ENCODE measurements around the gene C14orf180. TPM values are rescaled to one million over a fixed set of nuclear protein-coding genes. Genes with fewer than 3 reads are reported as not detected.
A peak's percentile ranks its signal among the peaks of the same experiment; 100 is the strongest.

C14orf180 gene
- total RNA-seq, 6 experiments from 2014 or later: 0.35 to 4.0 (median 1.9) TPM

DNA sequence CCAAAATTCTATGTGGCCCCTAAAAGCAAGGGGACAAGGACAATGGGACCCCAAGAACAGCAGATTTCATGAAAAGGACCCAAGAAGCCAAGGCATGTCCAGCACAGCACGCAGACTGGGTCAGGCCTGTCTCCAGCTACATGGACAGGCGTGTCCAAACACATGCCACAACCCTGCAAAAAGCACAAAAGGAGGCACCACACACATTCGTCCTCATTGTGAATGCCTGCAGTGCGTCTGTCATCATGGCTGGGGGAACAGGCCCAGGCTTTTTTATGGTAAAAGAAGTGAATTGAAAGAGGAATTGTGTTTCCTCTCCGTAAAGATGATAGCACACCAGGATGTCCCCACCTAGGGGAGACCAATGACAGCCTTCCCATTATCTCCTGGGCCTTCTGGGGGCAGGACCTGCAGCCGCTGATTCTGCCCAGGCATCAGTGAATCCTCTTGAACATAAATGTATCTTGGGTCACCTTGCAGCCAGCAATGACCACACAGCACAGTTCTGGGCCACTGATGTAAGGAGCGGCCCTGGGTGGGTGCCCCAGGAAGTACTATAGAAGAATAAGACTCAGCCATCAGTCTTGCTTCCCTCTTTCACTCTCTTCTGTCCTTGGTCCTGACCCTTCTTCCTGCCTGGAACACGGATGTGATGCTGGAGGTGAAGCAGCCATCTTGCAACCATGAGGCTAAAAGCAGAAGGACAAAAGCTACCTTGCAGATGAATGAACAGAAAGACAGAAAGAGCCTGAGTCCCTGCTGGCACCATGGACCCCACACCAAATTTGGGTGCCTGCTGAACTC, 29.8 kb upstream of the C14orf180 start:
- Histone ChIP-seq H3K36me3 (no peaks in the 10 kb centered on the region), H3K4me3 (no peak overlapping the region), H3K27me3 (no peaks in the 10 kb centered on the region), H3K27ac (no peak overlapping the region), H3K9me3 (no peaks in the 10 kb centered on the region), H3K4me1 (no peaks in the 10 kb centered on the region)
- TF ChIP-seq, protein P1, sequence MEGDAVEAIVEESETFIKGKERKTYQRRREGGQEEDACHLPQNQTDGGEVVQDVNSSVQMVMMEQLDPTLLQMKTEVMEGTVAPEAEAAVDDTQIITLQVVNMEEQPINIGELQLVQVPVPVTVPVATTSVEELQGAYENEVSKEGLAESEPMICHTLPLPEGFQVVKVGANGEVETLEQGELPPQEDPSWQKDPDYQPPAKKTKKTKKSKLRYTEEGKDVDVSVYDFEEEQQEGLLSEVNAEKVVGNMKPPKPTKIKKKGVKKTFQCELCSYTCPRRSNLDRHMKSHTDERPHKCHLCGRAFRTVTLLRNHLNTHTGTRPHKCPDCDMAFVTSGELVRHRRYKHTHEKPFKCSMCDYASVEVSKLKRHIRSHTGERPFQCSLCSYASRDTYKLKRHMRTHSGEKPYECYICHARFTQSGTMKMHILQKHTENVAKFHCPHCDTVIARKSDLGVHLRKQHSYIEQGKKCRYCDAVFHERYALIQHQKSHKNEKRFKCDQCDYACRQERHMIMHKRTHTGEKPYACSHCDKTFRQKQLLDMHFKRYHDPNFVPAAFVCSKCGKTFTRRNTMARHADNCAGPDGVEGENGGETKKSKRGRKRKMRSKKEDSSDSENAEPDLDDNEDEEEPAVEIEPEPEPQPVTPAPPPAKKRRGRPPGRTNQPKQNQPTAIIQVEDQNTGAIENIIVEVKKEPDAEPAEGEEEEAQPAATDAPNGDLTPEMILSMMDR (IDR thresholded peaks at IDR 0.05): no peak
- TF ChIP-seq POLR2A (IDR thresholded peaks at IDR 0.05): no peak
- intact Hi-C loops (cut with DNase I): no loop called here
- ATAC-seq: no peak
- 43% methylated on average over 3 of the region's 8 CpGs for WGBS (ENCODE audit: insufficient coverage, low coverage, low lambda C conversion rate, missing lambda C conversion rate)
- no peak for DNase-seq

DNA sequence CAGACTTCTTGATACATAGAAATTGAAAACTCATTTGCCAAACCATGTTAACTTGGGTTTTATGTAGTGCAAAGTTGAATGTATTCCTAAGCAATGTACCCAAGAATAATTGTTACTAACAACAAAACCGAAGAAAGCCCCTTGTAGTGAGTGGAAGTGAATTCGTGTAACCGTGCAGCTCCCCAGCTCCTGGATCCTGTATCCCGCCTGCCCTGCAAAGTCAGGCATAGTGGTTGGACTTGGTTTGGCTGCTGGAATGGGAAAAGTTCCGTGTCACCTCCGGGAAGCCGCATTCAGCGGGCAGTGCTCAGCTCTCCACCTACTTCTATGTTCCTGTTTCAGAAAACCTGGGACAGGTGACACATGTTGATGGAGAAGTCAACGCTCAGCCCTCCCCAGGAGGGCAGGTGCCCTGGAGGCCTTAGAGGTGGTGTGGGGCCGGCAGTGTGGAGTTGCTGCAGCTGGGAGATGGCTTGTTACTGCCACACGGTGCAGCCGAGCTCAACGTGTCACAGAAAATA, 29.2 kb upstream of the C14orf180 start:
- no peak overlapping the region for H3K4me3 ChIP-seq
- H3K9me3 ChIP-seq: no peaks in the 10 kb centered on the region
- no peak for TF ChIP-seq POLR2A (IDR thresholded peaks at IDR 0.05)
- TF ChIP-seq, protein P1 (IDR thresholded peaks at IDR 0.05): no peak
- intact Hi-C loops (cut with DNase I): no loop called here
- WGBS (ENCODE audit: insufficient coverage, low coverage, low lambda C conversion rate, missing lambda C conversion rate): 62% methylated on average over 12 of the region's 13 CpGs
- DNase-seq (no peak), ATAC-seq (no peak)
- no peaks in the 10 kb centered on the region for H3K36me3 ChIP-seq
- H3K27ac ChIP-seq: no peak overlapping the region
- H3K27me3 ChIP-seq: no peaks in the 10 kb centered on the region
- no peaks in the 10 kb centered on the region for H3K4me1 ChIP-seq

DNA sequence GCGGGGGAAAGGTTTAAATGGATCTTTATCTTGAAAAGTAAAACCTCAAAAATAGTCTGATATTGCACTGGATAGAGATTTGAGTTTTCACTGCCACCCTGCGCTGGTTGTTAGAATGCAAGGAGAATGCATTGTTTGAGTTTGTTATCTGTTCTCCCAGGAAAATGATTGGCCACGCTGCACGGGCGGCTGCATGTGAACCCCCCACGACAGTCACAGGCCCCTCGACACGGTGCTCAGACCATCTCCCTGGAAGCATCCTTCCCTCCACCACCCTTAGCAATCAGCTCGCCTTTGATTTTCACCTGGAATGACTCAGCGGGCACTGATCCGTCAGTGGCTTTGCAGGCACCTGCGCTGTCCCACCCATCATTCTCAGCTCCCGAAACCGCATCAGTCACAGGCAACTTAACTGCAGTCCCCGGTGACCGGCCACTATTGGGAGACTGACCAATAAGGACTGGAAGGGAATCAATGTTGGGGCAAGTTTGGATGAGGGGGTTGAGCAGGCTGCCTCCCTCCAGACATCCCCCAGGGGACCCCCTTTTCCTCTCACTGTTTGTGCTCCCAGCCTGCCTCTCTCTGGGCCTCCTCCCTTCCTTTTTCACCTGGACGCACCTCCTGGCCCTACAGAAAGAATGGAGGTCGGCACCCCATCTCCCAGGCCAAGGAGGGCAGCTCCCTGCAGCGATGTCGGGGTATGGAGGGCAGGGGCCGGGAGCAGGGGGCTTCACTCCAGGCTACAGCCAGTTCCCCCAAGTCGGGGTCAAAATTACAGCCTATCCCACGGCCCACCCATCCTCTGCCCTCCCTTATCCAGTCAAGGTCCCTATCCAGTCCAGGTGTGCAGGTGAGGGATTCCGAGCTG, 28.5 kb upstream of the C14orf180 start:
- no peaks in the 10 kb centered on the region for H3K27me3 ChIP-seq

More for the DNA sequence above, 28.5 kb upstream of the C14orf180 start:
- Histone ChIP-seq H3K27ac (no peak overlapping the region), H3K36me3 (no peaks in the 10 kb centered on the region), H3K9me3 (no peaks in the 10 kb centered on the region), H3K4me3 (no peak overlapping the region), H3K4me1 (no peaks in the 10 kb centered on the region)
- WGBS (ENCODE audit: insufficient coverage, low coverage, low lambda C conversion rate, missing lambda C conversion rate): 45% methylated on average over 12 of the region's 24 CpGs
- intact Hi-C loops (cut with DNase I): no loop called here
- TF ChIP-seq POLR2A (IDR thresholded peaks at IDR 0.05): no peak
- TF ChIP-seq, protein P1 (IDR thresholded peaks at IDR 0.05): no peak
- ATAC-seq: no peak
- DNase-seq: peak in 2 of 3 donors; percentile 37 to 38

Measured in right lobe of liver (tissue), 6 donors.